ENCODE measurements around the gene ZNF608.

The ZNF608 gene, protein sequence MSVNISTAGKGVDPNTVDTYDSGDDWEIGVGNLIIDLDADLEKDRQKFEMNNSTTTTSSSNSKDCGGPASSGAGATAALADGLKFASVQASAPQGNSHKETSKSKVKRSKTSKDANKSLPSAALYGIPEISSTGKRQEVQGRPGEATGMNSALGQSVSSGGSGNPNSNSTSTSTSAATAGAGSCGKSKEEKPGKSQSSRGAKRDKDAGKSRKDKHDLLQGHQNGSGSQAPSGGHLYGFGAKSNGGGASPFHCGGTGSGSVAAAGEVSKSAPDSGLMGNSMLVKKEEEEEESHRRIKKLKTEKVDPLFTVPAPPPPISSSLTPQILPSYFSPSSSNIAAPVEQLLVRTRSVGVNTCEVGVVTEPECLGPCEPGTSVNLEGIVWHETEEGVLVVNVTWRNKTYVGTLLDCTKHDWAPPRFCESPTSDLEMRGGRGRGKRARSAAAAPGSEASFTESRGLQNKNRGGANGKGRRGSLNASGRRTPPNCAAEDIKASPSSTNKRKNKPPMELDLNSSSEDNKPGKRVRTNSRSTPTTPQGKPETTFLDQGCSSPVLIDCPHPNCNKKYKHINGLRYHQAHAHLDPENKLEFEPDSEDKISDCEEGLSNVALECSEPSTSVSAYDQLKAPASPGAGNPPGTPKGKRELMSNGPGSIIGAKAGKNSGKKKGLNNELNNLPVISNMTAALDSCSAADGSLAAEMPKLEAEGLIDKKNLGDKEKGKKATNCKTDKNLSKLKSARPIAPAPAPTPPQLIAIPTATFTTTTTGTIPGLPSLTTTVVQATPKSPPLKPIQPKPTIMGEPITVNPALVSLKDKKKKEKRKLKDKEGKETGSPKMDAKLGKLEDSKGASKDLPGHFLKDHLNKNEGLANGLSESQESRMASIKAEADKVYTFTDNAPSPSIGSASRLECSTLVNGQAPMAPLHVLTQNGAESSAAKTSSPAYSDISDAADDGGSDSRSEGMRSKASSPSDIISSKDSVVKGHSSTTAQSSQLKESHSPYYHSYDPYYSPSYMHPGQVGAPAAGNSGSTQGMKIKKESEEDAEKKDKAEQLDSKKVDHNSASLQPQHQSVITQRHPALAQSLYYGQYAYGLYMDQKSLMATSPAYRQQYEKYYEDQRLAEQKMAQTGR (N-terminal part only)

DNA sequence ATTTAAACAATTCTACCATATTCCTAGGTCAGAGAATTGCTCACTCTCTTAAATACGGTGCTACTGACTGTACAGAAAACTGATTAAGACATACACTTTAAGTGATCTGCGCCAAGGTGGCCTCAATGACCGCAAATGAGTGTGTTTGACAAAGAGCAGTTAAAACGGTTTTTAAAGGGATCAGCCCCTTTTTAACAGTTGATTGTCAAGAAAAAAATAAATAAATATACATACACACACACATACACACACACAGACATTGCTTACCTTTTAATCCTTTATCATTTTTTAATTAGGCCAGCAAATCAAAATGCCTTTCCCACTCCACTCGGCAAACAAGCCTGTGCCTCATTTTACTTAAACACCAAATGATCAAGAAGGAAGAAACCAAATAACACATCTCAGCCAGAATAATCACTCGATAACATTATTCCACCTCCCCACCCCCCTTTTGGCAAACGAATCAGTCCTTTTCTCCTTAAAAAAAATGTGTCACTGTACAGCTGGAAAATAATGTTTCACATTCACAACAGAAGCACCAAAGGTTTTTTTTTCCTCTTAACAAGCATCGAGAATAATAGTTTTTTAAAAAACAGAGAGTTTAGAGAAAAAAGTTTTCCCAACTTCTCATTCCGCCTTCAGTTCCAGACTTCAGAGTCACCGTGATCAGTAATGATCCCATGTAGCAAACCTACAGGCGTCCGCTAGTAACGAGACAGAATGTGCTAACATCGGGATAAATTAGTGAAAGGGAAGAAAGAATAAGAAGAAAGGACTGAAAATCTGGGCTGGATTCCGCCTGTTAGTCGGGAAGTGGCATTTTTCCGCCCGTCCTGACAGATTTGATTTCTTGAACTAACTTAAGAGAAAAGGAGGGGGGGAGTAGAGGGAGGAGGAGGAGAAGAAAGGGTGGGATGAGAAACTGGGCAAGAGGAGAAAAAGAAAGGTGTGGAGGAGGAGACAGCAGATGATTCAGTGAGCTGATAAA, at the start of gene ZNF608:
Gene ZNF608 (minus strand): TSS at position 712 of the 988 bp plus-strand sequence. CDS start 1,650 bp downstream, outside the sequence.
- peak; percentile 69 for DNase-seq

DNA sequence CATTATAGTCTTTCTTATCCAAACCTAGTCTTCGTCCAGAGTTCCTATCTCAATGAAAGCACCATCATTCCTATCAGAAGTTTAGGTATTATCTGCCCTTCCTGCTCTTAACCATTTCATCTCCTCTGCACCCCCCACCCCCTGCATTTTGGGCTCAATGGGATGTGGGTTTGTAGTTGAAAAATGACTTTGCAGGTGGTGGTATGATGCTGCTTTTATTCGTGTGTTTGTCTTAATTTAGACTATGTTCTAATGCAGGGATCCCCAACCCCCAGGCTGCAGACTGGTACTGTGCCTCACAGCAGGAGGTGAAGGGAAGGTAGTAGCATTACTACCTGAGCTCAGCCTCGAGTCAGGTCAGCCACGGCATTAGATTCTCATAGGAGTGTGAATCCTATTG, 49.4 kb upstream of the ZNF608 start:
- no peak for DNase-seq

DNA sequence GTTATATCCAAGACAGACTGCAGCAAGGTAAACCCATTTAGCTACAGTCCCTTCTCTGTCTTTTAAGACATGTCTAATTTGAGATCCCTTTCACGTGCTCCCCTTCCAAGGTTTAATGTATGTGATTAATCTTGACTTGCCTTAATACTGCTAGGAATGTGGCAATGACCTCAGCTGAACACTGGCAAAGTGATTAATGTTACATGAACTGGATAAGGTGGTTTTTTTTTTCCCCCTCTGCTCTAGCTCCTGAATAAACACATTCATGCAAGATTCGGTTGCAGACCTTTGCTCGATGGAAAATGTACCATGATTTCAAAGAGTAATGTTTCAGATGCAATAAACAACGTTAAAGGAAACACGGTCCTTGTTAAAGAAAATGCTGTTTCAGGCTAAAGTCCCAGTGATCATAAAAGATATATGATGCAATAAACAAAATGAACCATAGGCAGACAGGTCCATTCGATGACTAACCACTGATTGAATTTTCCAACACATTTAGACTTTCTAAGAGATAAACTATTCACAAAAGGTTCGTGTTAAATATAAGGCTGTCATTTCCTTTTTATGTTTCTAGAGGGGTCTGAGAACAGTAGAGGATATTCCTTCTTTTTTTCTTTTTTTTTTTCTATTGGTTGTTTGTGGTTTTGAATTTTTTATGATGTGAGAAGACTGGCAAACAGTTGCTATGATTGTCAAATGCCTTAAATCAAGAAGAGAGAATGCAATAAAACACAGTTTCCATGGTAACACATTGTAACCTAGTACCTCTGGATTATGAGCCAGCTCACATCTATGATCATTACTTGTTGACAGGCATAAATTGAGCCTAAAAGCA, 44.7 kb upstream of the ZNF608 start:
- no peak for DNase-seq

DNA sequence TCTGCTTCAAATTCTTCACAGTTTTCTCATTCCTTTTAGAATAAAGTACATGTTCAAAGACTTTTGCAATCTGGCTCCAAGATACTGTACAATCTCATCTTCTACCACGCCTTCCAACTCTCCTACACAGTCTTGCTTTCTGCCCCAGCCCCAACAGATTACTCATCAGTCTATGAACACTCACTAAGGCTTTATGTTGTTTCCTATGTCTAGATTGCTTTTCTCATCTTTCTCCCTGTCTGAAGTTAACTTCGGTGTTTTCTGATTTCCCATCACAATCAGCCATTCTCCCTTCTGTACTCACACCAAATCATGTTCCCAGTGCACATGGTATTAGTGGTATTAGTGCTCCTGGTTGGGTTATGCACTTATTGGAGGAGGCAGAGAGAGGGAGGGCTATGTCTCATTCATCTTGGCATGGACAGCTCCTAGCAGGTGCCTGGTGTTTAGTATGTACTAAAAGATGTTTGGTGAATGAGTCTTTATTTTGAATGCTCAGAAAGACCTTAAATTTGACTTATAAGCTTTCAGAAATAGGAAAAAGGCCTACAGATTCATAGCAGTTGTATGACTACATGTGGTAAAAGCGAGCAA, 44.0 kb upstream of the ZNF608 start:
- no peak for DNase-seq

DNA sequence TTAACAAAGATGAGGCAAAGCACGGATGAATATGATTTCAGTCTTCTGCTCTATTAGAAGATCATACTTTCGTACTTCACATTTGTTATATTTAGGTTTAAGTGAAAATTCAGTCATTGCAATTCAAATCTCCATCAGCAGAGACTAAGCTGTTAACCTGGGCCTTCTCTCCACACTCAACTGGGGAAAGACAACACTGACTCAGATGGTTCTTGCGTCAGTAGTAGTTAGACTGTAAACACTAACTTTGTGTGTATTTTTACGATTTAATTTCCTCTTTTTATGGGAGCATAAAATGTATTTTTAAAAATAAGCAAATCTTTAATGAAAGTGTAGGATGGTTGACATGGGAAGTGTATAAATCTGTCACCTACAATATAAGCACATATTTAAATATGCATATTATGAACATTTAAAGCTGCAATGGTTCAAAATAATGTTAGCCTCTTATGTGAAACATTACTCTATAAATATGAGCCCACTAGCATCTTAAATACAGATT, 42.7 kb upstream of the ZNF608 start:
- no peak for DNase-seq

DNA sequence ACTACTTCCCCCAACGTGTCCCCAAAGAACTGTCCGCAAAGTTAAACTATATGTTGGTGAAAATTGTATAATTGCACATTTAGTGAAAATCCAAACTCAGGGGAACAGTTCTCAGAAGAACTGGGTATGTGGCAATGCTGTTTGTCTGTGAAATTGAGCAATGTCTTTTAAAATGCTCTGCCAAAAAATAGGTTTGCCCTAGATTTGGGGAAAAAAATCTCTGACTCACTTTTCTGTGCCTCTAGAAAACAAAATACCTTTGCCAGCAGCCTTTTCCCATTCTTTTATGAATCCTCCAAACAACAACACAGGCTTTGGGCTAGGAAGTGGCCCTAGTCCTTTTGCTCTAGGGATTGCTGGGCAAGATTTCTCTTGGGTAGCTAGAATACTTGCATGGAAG, 37.4 kb upstream of the ZNF608 start:
- DNase-seq, result no peak

DNA sequence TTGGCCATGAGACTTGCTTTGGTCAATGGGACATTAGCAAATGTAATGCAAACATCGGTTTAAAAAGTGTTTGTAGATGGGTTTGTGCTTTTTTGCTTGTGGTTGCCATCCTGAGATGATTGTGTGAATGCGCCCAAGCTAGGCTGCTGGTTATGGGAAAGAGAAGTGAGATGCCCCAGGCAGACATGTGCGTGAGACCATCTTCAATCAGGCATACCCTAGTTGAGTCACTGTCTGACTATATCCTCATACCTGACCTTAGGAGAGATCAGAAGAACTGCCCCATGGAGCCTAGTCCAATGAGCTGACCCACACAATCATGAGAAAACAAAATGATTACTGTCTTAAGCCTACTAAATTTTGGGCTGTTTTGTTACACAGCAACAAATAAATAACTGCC, 36.8 kb upstream of the ZNF608 start:
- DNase-seq, result no peak

DNA sequence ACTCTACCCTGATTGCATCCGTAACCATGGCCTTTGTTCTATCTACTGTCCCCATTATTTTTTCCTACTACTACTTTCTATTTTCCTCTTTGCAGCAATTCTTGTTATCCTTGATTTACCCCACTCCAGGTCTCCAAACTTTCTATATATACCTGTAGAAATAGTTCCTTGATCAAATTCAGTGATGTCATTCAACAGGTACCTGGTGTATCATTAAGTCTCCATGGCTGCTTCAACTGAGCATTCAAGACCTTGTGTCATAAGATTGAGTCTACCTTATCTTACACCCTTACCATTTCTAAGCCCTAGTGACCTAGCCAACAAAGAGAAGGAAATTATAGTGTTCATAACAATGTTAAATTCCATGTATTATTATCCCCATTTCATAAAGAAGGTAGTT, 35.8 kb upstream of the ZNF608 start:
- DNase-seq, result no peak

DNA sequence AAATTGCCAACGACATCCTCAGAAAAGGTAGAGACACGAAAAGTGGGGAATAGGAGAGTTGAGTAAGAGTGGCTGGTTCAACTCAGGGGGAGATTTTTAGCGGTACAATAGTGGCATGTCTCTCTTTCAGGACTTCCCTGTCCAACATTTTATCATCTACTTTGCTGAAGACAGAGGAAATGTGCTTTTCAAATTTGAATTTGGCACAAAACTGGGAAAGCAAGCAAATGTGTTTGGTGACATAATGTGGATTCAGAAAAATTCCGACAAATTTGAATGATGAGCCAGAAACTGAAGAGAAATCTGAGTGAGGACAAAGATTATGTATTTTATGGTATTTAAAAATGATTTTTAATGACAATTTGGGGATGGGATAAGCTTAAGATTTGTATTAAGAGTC, 33.6 kb upstream of the ZNF608 start:
- no peak for DNase-seq

DNA sequence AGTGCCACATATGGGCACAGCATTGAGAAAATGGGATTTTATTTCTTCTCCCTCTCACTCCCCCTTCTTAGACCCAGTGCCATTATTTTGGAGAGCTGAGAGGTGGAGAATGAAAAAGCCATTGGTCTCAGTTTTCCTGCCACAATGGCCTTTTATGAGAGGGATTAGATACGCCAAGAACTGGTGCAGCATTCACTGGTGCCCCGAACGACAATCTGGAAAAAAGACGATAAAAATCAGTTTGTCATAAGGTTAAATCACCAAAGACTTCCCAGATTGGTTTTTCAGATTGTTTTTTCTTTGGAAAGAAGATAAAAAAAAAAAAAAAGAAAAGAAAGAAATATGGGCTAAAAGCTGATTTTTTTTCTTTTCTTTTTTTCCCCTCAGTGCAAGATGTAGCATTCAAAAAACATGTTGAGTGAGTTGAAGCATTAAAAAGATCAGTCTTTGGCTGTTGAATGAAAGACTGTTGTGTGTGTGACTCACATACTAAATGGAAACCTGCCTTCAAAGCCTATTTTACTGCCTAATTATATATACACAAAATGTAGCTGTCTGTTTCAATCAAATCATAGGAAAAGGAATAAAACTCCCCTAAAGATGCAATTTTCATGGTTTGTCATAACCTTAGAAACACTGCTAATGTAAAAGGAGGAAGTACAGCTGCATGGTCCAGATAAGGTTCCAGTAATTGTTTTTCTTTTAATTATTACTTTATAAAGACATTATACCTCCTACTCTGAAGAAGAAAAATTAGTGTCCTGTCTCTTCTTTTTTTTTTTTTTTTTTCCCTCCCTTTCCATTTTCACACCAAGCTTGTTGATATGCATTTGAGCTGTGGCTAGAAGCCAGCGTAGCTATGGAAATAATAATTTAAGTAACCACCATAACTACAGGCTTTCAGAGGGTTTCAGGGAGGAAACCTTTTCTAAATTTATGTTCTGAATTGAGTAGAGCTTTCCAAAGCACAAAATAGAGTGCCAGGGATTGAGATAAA, 27.2 kb upstream of the ZNF608 start:
- peak; percentile 75 for DNase-seq

DNA sequence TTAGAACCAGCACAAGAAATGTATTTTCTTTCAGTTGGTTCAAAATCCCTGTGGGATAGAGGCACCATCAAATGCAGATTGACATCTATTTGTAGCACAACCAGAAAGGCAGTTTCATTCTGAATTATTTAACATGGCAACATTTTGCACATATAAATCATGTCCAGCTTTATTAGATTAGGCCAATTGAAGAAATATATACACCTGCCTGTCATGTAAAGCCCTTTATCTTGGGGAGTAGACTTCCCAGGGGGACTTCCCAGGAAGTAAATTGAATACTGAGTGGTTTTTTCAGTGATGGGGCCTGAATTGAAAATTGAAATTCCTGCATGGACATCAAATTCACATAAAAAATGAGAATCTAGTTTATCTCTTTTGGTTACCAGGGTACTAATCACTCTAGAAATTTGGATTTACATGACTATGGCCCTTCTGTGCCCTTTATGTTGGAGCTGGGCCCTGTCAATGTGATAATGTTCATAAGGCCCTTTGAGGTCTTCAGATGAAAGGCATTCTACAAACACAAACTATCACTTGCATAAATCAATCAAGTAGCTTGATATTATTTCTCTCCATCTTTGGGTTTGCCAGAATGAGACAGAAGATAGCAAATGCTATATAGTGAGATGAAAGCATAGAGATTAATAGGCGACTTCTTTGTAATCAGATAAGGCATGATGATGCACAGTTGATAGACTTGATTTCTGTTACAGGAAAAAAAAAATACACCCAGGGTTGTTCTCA, 26.2 kb upstream of the ZNF608 start:
- DNase-seq, result no peak

DNA sequence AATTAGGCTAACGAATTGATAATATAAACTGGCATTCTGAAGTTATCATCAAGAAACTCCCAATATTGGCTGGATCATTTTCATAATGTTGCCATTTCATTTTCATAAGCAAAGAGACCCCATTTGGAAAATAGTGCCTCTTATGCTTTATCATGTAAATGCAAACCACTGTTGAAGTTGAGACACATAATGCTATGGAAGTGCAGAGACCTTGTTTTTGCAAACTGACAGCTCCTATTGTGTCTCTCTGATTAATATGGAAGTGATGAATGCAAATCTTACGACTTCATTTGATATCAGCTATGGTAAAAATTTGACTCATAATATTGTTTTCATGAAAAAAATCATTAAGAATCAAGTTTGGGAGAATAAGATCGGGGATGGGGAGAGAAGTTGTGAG, 25.3 kb upstream of the ZNF608 start:
- no peak for DNase-seq

DNA sequence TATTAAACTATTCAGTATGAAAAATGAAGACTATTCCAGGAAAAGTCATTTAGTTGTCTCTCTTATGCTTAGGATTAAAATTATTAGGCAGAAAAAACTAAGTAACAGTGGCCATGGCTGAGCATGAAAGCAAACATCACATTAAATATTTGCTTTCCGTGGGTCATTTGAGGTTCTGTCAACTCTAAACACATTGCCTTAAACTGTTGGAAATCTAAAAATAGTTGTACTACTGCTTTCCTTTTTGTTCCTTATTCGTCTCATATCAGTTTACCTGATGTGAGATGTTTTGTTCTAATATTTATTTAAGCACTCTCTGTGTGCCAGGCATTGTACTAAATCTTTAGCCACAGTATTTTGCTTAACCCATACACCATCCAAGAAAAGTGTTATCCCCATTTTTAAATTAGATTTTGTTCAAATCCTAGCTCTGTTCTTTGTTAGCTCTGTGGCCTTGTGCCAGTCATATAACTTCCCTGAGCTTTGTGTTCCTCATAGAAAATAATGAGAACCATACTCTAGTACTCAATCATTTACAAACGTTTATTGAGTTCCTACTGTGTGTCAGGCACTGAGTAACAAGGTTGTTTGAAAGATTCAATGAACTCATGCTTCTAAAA, 18.7 kb upstream of the ZNF608 start:
- no peak for DNase-seq

DNA sequence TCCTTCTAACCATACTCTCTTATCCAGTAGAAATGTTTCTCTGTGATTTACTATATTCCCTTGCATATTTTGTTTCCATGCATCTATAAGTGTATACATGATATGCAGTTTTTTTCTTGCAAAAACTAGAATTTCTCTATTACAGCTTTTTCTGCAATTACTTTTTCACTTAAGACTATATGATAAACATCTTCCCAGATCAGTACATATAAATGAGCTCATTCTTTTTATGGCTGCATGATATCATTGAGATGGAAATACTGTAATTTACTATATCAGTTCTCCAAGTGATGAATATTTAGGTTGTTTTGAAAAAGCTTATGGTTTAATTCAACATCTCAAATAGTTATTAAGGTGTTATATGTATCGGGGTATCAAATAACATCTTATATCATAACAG, 18.1 kb upstream of the ZNF608 start:
- no peak for DNase-seq

DNA sequence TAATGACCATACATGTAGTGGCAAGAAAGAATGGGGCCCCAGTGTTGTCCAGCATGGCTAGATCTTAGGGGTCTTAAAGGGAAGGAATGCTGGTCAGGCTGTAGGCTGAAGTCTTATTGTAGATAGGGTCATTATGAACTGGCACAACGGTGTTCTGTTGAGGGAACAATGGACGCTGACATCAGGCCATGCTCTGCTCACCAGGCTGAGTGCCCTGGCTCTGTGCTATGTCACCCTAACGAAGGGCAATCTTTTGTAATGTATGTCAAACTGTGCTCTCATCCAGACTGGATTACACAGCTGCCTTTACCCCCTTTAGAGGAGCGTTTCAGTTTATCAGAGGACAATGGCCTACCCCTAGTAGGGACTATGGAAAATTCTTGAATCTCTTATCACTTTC, 14.6 kb upstream of the ZNF608 start:
- DNase-seq, result no peak

DNA sequence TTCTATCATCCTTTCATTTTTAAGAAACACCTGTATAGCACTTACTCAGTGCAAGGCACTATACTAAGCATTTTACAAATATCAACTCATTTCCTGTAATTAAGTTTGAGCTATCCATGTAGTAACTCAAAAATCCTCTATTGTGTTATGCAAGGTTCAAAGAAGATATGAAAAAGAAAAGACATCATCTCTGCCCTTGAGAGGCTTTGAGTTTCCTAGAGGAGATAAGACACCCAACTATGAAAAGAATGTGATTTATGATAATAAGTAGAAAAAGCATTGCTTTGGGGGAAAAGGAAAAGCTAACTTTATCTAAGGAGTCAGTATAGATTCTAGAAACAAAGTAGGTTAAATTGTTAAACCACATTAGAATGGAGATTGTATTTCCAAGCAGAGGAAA, 14.2 kb upstream of the ZNF608 start:
- DNase-seq, result no peak

DNA sequence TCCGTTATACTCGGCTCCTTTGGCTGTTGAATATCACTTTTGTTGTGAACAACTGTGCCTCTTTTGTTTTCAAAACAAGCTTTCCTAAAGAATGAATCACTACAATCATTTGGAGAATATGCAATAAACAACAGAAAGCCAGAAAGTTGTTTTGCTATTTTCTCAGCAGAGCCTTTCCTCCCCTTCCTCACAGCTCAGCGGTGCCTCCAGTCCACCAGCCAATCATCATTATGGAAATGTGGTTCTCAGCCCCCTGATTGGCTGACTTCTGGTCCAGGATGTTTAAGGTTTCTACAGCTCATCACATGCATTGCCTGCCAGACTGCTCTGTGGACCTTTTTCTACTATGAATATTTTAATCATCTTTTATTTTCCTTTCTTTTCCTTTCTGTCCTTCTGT, 9.1 kb upstream of the ZNF608 start:
- DNase-seq, result no peak

DNA sequence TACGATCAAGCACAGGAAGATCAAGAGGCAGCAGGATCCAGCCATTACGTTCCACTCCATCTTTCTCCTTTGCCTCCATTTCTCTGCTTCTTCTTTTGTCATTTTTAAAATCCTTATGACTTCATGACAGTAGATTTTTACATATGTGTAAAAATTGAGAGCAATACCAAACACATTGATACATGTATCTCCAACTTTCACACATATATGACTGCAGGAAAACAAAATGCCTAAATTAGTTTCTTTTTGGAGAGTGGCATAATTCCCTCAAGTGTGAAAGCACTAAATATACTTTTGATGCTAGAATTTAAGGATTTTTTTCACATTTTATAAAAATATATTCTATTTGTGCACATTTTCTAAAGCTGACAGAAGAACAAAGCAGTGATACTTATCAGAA, 8.6 kb upstream of the ZNF608 start:
- DNase-seq, result no peak

Data from hematopoietic multipotent progenitor cell treated with erythropoietin and hydrocortisone succinate and interleukin-3 and kit ligand, for 6 days (in vitro differentiated cells).